ENCODE data around the gene DPP10.

DPP10 gene

GRCh38 chr2:115694651-115695050 lies 1252.2 kb downstream of the DPP10 start:
- no peaks in the 10 kb centered on the region for H4K20me1 ChIP-seq (ENCODE audit: insufficient read depth, low read length)
- H3K36me3 ChIP-seq (ENCODE audit: insufficient read depth, low read length), result no peaks in the 10 kb centered on the region
- no peaks in the 10 kb centered on the region for H3K4me1 ChIP-seq (ENCODE audit: insufficient read depth, low read length, severe bottlenecking)
- H3K27ac ChIP-seq (ENCODE audit: low read depth, low read length, poor library complexity, severe bottlenecking), result no peak overlapping the region
- no peaks in the 10 kb centered on the region for H3F3A ChIP-seq (ENCODE audit: insufficient read depth, low read length)
- no peaks in the 10 kb centered on the region for H3K9me2 ChIP-seq (ENCODE audit: low read depth, low read length)
- H2AFZ ChIP-seq (ENCODE audit: low read length), result no peak overlapping the region
- no peak overlapping the region for H3K9ac ChIP-seq (ENCODE audit: low read length)
- no peak overlapping the region for H3K4me2 ChIP-seq (ENCODE audit: low read length)
- TF ChIP-seq CTCF (IDR thresholded peaks at IDR 0.05; ENCODE audit: low read length) (no peak), EZH2 (IDR thresholded peaks at IDR 0.05; ENCODE audit: borderline replicate concordance, low read length) (no peak)
- no peaks in the 10 kb centered on the region for H3K27me3 ChIP-seq (ENCODE audit: insufficient read depth, low read length)
- no peaks in the 10 kb centered on the region for H3K79me2 ChIP-seq (ENCODE audit: insufficient read depth, low read length)
- H3K4me3 ChIP-seq (ENCODE audit: low read depth, low read length, poor library complexity, severe bottlenecking), result no peak overlapping the region
- H3K9me3 ChIP-seq (ENCODE audit: low read length), result no peaks in the 10 kb centered on the region

DNA sequence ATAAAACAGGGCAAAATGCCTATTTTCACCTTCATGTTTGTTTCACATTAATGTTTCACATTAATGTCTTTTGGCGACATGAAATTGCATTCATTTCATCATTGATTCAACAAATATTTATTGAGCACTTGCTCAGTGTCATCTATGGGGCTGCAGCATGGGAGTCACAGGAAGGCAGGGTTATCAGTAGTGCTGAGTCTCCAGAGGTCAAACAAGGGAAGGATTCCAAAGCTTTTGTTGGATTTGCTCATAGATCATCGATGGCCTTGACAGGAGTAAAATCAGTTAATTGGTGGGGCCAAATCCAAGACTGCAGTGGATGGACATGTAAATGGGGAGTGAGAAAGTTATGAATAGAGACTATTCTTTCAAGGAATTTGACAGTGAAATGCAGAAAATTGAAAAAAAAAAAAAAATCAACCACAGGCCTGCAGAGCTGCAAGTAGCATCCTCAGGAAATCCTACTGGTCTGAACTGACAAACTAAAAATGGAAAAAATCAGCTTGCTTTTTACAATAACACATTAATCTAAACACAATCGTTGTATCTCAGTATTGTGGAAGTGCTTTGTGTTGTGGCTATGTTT lies 1290.8 kb downstream of the DPP10 start:
- H3K9me2 ChIP-seq (ENCODE audit: low read depth, low read length), result no peaks in the 10 kb centered on the region
- no peaks in the 10 kb centered on the region for H3K27me3 ChIP-seq (ENCODE audit: insufficient read depth, low read length)
- no peak overlapping the region for H3K9ac ChIP-seq (ENCODE audit: low read length)
- H3K36me3 ChIP-seq (ENCODE audit: insufficient read depth, low read length), result no peaks in the 10 kb centered on the region
- H2AFZ ChIP-seq (ENCODE audit: low read length), result no peak overlapping the region
- H3F3A ChIP-seq (ENCODE audit: insufficient read depth, low read length), result no peaks in the 10 kb centered on the region
- no peaks in the 10 kb centered on the region for H3K79me2 ChIP-seq (ENCODE audit: insufficient read depth, low read length)
- H4K20me1 ChIP-seq (ENCODE audit: insufficient read depth, low read length), result no peaks in the 10 kb centered on the region
- no peak overlapping the region for H3K27ac ChIP-seq (ENCODE audit: low read depth, low read length, poor library complexity, severe bottlenecking)
- no peak overlapping the region for H3K4me2 ChIP-seq (ENCODE audit: low read length)
- H3K9me3 ChIP-seq (ENCODE audit: low read length), result no peaks in the 10 kb centered on the region
- H3K4me1 ChIP-seq (ENCODE audit: insufficient read depth, low read length, severe bottlenecking), result no peaks in the 10 kb centered on the region
- H3K4me3 ChIP-seq (ENCODE audit: low read depth, low read length, poor library complexity, severe bottlenecking), result no peak overlapping the region
- no peak for TF ChIP-seq EZH2 (IDR thresholded peaks at IDR 0.05; ENCODE audit: borderline replicate concordance, low read length)

DNA sequence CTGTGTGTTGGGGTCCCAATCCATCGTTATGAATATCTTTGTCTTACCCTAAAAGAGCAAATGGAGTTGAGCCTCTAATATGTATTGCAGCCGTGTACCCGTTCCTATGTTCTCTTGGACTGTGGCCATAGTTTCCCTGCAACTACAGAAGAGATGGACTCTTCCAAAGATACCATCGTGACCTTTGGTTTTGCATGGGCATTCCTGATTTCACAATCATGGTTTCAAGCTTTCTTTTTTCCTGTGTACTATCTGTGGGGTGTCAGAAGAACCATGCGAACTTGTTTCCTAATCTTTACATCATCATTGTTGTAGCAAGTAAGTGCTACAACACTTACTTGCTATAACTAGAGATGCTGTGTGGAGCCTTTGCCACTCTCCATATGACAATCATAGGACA lies 1295.7 kb downstream of the DPP10 start:
- H3K79me2 ChIP-seq (ENCODE audit: insufficient read depth, low read length), result no peaks in the 10 kb centered on the region
- TF ChIP-seq CTCF (IDR thresholded peaks at IDR 0.05; ENCODE audit: low read length) (no peak), EZH2 (IDR thresholded peaks at IDR 0.05; ENCODE audit: borderline replicate concordance, low read length) (no peak)
- no peak overlapping the region for H3K27ac ChIP-seq (ENCODE audit: low read depth, low read length, poor library complexity, severe bottlenecking)
- no peaks in the 10 kb centered on the region for H3F3A ChIP-seq (ENCODE audit: insufficient read depth, low read length)
- no peaks in the 10 kb centered on the region for H3K9me2 ChIP-seq (ENCODE audit: low read depth, low read length)
- H3K27me3 ChIP-seq (ENCODE audit: insufficient read depth, low read length), result no peaks in the 10 kb centered on the region
- H3K4me1 ChIP-seq (ENCODE audit: insufficient read depth, low read length, severe bottlenecking), result no peaks in the 10 kb centered on the region
- H3K4me3 ChIP-seq (ENCODE audit: low read depth, low read length, poor library complexity, severe bottlenecking), result no peak overlapping the region
- H4K20me1 ChIP-seq (ENCODE audit: insufficient read depth, low read length), result no peaks in the 10 kb centered on the region
- no peaks in the 10 kb centered on the region for H3K36me3 ChIP-seq (ENCODE audit: insufficient read depth, low read length)
- H3K4me2 ChIP-seq (ENCODE audit: low read length), result no peak overlapping the region
- no peaks in the 10 kb centered on the region for H3K9me3 ChIP-seq (ENCODE audit: low read length)
- H2AFZ ChIP-seq (ENCODE audit: low read length), result no peak overlapping the region
- H3K9ac ChIP-seq (ENCODE audit: low read length), result no peak overlapping the region

DNA sequence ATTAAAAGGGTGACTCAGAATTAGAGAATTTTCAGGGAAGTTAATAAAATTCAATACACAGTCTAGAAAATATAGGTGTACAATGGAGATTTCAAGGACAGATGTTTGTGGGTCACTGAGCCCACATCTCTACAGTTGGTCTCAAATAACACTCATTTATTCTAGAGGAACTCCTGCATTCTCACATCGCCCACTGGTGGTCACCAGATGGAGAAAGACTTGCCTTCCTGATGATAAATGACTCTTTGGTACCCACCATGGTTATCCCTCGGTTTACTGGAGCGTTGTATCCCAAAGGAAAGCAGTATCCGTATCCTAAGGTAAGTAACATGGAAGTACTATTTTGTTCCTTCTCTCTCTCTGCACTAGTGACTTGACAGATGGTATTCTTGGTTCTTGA lies 1297.1 kb downstream of the DPP10 start:
- Histone ChIP-seq H3K4me1 (ENCODE audit: insufficient read depth, low read length, severe bottlenecking) (no peaks in the 10 kb centered on the region), H3K4me3 (ENCODE audit: low read depth, low read length, poor library complexity, severe bottlenecking) (no peak overlapping the region), H3K4me2 (ENCODE audit: low read length) (no peak overlapping the region), H4K20me1 (ENCODE audit: insufficient read depth, low read length) (no peaks in the 10 kb centered on the region), H3K36me3 (ENCODE audit: insufficient read depth, low read length) (no peaks in the 10 kb centered on the region), H3K9me2 (ENCODE audit: low read depth, low read length) (no peaks in the 10 kb centered on the region), H2AFZ (ENCODE audit: low read length) (no peak overlapping the region), H3K27ac (ENCODE audit: low read depth, low read length, poor library complexity, severe bottlenecking) (no peak overlapping the region), H3K9me3 (ENCODE audit: low read length) (no peaks in the 10 kb centered on the region), H3K27me3 (ENCODE audit: insufficient read depth, low read length) (no peaks in the 10 kb centered on the region), H3F3A (ENCODE audit: insufficient read depth, low read length) (no peaks in the 10 kb centered on the region), H3K79me2 (ENCODE audit: insufficient read depth, low read length) (no peaks in the 10 kb centered on the region), H3K9ac (ENCODE audit: low read length) (no peak overlapping the region)
- no peak for TF ChIP-seq EZH2 (IDR thresholded peaks at IDR 0.05; ENCODE audit: borderline replicate concordance, low read length)
- peak; percentile 22; the same call in 1 of the 2 replicates for TF ChIP-seq CTCF (IDR thresholded peaks at IDR 0.05; ENCODE audit: low read length)

All from OCI-LY1 (cell line).